ENCODE measurements around the gene C2orf69.
A peak's percentile ranks its signal among the peaks of the same experiment; 100 is the strongest.
"Not testable (repeated sequence)": the region's sequence is repeated elsewhere in the genome, so short reads cannot be mapped to it uniquely, and the experiment has no call there.

Gene C2orf69

GRCh38 chr2:199911052-199911876 lies at the start of gene C2orf69:
Gene C2orf69 (plus strand): TSS chr2:199911293. CDS start chr2:199911439, 146 bp downstream.
- DNase-seq, result peak; percentile 66 to 78 (median 71)

GRCh38 chr2:199862788-199863187 lies 48.3 kb upstream of the C2orf69 start:
- DNase-seq, result no peak

GRCh38 chr2:199865905-199866304 lies 45.2 kb upstream of the C2orf69 start:
- no peak for DNase-seq

DNA sequence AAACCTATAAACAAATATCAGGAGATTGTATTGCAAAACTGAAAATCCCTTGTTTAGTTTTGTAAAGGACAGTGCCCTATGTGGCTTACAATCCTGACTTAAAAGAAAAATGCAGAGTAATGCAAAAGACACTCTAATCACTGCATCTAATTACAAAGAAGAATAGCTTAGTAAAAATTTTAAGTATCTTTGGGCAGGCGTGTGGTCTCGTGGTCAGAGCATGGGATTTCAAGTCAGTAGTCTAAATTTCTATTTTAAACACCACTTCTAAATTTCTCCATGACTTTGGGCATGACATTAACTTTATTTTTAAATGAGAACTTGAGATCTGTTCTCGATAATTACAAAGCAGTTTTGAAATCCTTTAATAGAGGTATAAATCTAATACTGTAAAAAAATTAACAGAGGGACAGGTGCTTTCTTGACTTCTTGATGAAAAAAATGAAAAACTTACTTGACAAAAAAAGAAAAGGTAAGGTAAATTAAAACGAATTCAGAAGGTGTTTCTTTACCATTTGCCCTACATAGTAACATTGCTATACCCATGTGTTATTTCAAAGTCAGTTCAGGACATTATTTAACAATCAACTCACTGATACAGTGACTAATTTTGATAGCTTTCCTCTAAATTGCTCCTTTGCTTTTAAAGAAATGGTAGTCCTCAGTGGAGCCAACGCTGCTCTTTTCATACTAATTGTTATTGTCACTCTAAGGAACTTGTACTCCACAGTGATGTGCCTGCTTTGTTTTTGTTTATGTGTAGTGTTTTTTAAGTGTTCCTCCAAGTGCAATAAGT lies 42.5 kb upstream of the C2orf69 start:
- no peak for DNase-seq

- no peak for DNase-seq
Observed at GRCh38 chr2:199869227-199869541, 41.9 kb upstream of the C2orf69 start.

DNA sequence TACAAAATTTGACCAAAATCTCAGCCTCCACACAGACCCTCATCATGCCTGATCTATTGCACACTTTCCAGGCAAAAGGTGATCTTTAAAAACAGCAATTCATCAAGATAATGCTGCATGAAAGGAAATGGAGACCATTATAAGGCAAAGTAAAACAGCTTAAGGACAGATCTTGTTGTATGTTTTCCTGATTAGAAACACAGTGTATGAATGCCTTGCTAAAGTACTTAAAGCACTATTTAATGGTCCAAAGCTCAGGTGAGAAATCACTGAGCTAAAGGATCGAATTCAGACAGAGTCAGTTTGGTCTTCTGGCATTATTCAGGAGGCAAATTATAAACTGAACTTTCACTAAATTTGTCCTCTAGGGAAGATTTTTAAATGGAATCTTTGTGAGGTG lies 41.4 kb upstream of the C2orf69 start:
- DNase-seq, result no peak

DNA sequence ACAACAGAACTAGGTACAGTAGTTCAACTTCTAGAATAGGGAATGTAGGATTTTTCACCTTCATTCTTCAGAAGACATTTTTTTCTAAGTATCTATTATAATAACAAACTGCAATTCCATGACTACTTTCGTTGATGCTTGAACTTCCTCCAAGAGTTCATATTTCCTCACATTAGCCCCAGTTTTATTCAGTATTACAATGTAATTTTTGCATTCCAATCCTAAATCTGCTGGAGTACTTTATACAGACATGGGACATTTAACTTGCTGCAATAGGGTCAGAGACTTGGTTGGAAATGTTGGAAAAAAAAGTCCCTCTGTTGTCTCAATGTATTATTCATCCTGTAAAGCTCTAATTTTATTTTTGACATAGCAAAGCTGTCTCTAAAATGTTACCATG lies 40.5 kb upstream of the C2orf69 start:
- no peak for DNase-seq

GRCh38 chr2:199874209-199874608 lies 36.9 kb upstream of the C2orf69 start:
- no peak for DNase-seq

DNA sequence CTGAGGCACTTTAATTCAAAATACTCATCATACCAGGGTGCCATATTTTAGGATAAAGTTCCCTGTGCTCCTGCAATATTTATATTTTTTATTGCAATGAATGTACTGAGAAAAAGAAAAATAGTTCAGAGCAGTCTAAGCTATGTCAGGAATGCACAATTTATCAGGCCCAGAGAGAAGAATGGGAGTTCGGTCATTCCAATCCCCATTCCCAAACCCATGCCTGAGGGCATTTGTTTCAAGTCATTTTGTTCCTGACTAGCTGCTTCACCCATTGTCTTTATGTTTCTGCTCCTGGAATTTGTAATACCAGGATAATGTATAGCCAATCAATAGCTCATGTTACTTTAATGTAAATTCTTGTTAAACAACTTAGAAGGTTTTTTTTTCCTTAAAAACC lies 35.7 kb upstream of the C2orf69 start:
- DNase-seq, result no peak

- no peak for DNase-seq
Observed at GRCh38 chr2:199882667-199883066, 28.4 kb upstream of the C2orf69 start.

DNA sequence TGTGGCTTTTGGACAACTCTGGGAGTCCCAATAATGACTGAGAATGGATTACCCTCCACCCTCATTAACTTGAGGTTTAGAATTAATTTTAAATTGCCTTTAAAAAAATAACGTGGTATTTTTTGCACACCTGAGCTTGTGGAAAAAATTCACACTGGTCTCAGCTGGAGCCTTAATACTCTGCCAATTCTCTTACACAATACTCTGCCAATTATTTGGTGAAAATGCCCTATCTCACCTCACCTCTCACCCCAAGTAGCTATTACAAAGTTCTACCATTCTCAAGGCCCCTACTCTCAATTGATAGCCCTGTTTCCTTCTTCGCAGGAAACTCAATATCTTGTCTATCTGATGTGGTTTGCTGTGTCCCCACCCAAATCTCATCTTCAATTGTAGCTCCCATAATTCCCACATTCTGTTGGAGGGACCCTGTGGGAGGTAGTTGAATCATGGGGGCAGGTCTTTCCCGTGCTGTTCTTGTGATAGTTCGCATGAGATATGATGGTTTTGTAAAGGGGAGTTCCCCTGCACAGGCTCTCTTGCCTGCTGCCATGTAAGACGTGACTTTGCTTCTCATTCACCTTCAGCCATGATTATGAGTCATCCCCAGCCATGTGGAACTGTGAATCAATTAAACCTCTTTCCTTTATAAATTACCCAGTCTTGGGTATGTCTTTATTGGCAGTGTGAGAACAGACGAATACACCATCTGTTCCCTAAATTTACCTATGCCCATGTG lies 27.4 kb upstream of the C2orf69 start:
- DNase-seq, result no peak

GRCh38 chr2:199895406-199895805 lies 15.7 kb upstream of the C2orf69 start:
- no peak for DNase-seq

DNA sequence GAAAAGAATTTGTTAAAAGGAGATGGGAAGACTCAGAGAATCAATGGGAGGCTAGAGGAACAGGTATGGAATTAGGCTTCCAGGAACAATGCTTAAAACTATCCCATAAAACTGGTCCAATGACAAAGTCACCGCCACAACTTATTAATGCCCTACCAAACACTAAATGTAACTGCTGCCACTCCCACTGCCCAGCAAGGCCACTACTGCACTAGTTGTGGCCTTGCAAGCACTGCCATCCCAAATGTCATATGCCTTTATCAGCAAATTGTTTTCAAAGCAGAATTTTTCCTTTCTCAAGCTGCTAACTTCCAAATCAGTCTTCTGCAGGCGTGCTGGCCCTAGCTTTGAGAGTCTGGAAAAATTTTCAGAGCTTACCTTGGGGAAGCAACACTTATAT lies 14.5 kb upstream of the C2orf69 start:
- DNase-seq, result no peak

GRCh38 chr2:199901942-199902341 lies 9.2 kb upstream of the C2orf69 start:
- DNase-seq, result no peak

DNA sequence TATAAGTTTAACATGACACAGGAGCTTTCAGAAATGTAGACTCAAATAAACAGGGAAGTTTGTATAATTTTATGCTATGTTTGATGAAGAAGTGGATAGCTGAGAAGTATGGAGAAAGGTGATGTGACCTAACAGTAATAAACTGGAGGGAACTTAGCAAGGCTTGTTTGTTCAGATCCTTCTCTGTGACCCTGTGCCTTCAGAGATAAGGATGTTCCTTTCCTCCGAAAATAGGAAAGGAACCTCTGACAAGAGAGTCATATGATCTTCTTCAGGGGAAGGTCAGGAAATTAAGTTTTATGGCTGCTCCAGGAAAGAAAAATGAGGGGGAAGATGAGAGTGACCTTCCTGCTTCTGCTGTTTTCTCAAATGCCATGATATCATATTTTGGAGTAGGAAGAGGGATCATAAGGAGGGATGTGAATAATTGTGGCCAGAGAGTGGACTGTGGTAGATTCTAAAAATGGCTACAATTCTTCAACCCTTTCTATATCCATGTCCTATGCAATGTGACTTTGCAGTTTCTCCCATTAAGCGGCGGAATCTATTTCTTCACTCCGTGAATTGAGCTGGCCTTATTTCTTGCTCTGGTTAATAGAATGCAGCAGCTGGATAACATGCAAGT lies 8.5 kb upstream of the C2orf69 start:
- DNase-seq, result no peak

DNA sequence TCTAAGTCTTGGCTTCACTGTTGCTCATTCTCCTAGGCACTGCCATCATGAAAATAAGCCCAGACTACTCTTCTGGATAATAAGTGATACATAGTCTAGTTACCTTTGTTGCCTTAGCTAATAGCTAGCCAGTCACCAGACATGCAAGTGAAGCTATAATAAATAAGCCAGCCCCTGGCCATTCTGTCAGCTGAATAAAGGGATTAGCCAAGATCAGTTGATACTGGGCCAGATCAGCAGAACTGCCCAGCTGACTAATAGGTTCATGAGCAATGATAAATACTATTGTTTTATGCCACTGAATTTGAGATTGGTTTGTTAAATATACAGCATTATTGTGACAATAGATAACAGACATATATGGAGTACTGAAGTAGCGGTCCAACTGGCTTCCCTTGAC lies 8.0 kb upstream of the C2orf69 start:
- no peak for DNase-seq

DNA sequence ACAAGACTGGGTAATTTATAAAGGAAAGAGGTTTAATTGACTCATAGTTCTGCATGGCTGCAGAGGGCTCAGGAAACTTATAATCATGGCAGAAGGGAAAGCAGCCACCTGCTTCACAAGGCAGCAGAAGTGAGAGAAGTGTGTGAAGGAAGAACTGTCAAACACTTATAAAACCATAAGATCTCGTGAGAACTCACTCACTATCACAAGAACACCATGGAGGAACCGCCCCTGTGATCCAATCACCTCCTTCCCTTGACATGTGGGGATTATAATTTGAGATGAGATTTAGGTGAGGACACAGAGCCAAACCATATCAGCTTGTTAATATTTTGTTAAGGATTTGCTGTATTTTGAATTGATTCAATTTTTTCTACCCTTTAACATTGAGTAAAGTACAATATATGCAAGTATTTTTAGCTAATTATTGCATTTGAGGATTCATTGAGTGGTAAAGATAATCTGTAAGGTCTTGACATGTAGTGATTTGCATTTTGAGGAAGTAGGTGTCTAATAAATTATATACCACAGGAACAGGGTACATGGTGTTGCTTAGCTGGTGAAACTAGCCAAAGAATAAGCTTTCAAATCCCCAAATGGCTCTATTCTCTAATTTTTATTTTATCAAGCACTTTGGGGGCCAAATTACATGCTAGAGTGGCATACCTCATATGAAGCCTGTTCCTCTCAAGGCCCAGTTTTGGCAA lies 3.9 kb upstream of the C2orf69 start:
- DNase-seq, result no peak

DNA sequence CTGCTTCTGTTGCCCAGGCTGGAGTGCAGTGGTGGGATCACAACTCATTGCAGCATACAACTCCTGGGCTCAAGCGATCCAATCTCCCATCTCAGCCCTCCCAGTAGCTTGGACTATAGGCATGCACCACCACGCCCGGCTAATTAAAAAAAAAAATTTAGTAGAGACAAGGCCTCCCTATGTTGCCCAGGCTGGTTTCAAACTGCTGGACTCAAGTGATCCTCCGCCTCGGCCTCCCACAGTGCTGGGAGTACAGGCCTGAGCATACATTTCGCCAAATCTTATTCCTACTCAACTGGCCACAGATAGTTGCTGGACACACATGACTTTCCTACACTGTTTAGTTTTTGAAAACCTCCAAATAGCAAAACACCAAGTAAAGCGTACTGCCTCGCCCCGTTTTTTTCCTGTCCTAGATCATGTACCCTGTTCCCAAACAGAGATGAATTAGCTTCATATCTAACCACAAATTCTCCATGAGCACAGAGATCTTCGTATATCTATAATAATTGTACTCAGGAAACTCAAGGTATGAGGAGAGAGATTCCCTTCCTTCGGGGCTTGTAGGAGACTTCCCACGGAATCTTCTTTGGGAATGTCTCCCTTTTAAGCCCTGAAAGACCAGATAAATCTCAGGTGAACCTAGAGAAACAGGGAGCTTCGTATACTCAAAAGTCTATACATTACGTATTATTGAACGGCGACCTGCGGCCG lies 598 bp upstream of the C2orf69 start:
- no peak for DNase-seq

- DNase-seq, result no peak
Observed at GRCh38 chr2:199911877-199912161, 726 bp downstream of the C2orf69 start.

GRCh38 chr2:199912553-199913114 lies 1.5 kb downstream of the C2orf69 start:
- DNase-seq, result not testable (repeated sequence)

- no peak for DNase-seq
Observed at GRCh38 chr2:199914372-199914958, 3.4 kb downstream of the C2orf69 start.

Measured in activated naive CD4-positive, alpha-beta T cell (primary cell).